ENCODE data around the gene SMCO3. TPM values are rescaled to one million over a fixed set of nuclear protein-coding genes. Genes with fewer than 3 reads are reported as not detected.

SMCO3 gene
- total and polyA plus RNA-seq, 2 of the 8 experiments (the other 6 are each of a cell fraction or from before 2014, with no cell fraction given): not detected

GRCh38 chr12:14774074-14774905, 39.7 kb downstream of the SMCO3 start (continued):
- TF ChIP-seq ZNF274 (IDR thresholded peaks at IDR 0.05; ENCODE audit: borderline replicate concordance, extremely low read depth, low read length) (no peak), CREB1 (IDR thresholded peaks at IDR 0.05) (no peak), SP2 (IDR thresholded peaks at IDR 0.05; ENCODE audit: low read length) (peak; percentile 89), RFX5 (IDR thresholded peaks at IDR 0.05; ENCODE audit: borderline replicate concordance, low read depth, low read length) (no peak), MAX (IDR thresholded peaks at IDR 0.05) (0 out of 2 replicates have a peak, but pooled peaks have one; percentile 8), JUN (IDR thresholded peaks at IDR 0.05; ENCODE audit: low read depth, low read length) (no peak), HDAC6 (IDR thresholded peaks at IDR 0.05; ENCODE audit: low read depth, low read length) (no peak), KDM5A (IDR thresholded peaks at IDR 0.05; ENCODE audit: low read length) (no peak), SUZ12 (IDR thresholded peaks at IDR 0.05; ENCODE audit: low read length) (no peak), TAF7 (optimal IDR thresholded peaks at IDR 0.05; ENCODE audit: borderline replicate concordance, low read depth, low read length) (peak; percentile 80), CBX8 (IDR thresholded peaks at IDR 0.05; ENCODE audit: borderline replicate concordance, low read depth, low read length) (no peak), ATF3 (IDR thresholded peaks at IDR 0.05; ENCODE audit: insufficient read depth, low read depth, low read length) (no peak), KDM4A (IDR thresholded peaks at IDR 0.05; ENCODE audit: low read depth, low read length, severe bottlenecking) (peak; percentile 80), RAD21 (IDR thresholded peaks at IDR 0.05 in 1 of 2, conservative IDR thresholded peaks at IDR 0.05 in 1 of 2; ENCODE audit: low read depth in 2 of 2, low read length in 2 of 2) (no peak), CEBPB (IDR thresholded peaks at IDR 0.05; ENCODE audit: low read depth, low read length) (no peak), ASH2L (IDR thresholded peaks at IDR 0.05; ENCODE audit: low read length) (peak; percentile 75), CHD2 (IDR thresholded peaks at IDR 0.05; ENCODE audit: low read length) (peak; percentile 95), POLR2AphosphoS5 (IDR thresholded peaks at IDR 0.05; ENCODE audit: low read depth, low read length) (peak; percentile 91), TBP (IDR thresholded peaks at IDR 0.05; ENCODE audit: low read depth, low read length) (peak; percentile 99), HDAC2 (IDR thresholded peaks at IDR 0.05; ENCODE audit: borderline replicate concordance in 1 of 2, low read depth in 2 of 2, low read length in 2 of 2) (no peak)

All from H1 (cell line).